ENCODE results near the gene CACNA1G.

CACNA1G gene

DNA sequence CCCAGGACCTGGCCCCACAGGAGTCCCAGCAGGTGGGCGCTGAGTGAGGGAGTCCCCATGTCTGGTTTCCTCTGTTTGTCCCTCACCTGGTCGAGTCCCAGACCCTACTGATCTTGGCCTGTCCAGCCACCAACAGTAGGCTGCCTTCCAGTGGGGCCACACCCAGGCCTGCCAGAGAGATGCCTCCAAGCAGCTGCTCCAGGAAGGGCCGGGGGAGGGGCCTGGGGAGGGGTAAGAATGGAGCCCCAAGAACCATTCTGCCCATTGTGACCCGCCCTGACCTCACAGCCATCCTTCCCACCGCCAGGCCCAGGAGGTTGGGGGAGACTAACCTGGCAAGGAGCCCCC lies 12.8 kb upstream of the CACNA1G start:
- no peak for DNase-seq (ENCODE audit: low read depth in 3 of 3)

DNA sequence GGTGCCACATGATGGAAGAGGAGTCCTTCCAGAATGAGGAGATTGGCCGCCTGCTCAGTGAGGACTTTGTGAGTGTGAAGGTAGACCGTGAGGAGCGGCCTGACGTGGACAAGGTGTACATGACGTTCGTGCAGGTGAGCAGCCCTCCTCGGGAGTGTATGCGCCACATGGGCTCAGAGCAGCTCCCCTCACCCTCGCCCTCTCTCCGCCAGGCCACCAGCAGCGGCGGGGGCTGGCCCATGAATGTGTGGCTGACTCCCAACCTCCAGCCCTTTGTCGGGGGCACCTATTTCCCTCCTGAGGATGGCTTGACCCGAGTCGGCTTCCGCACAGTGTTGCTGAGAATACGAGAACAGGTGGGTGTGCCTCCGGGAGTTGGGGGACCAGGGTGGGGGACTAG lies 11.7 kb upstream of the CACNA1G start:
- no peak for DNase-seq (ENCODE audit: low read depth in 3 of 3)

DNA sequence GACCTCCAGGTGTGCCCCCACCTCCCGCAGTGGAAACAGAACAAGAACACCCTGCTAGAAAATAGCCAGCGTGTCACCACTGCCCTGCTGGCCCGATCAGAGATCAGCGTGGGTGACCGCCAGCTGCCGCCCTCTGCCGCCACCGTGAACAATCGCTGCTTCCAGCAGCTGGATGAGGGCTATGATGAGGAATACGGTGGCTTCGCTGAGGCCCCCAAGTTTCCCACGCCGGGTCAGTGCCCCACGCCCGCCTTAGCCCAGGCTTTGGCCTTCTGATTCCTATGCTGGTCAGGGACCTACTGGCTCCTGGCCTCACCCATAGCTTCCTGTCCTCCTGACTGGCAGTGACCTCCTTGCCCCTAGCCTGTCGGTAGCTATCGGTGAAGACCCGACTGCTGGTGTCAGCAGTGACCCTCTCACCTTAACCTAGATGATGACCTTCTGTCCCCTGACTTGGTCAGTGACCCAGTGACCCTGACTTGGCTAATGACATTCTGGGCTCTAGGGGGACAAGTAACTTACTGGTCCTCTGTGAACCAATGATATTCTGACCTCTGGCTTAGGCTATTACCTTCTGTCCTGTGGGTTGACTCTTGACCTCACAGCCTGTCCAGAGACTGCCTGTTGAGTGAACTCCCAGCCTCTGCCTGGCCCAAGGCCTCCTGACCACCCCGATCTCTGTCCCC lies 11.1 kb upstream of the CACNA1G start:
- DNase-seq (ENCODE audit: low read depth in 3 of 3), result no peak

GRCh38 chr17:50549969-50550368 lies 10.5 kb upstream of the CACNA1G start:
- no peak for DNase-seq (ENCODE audit: low read depth in 3 of 3)

DNA sequence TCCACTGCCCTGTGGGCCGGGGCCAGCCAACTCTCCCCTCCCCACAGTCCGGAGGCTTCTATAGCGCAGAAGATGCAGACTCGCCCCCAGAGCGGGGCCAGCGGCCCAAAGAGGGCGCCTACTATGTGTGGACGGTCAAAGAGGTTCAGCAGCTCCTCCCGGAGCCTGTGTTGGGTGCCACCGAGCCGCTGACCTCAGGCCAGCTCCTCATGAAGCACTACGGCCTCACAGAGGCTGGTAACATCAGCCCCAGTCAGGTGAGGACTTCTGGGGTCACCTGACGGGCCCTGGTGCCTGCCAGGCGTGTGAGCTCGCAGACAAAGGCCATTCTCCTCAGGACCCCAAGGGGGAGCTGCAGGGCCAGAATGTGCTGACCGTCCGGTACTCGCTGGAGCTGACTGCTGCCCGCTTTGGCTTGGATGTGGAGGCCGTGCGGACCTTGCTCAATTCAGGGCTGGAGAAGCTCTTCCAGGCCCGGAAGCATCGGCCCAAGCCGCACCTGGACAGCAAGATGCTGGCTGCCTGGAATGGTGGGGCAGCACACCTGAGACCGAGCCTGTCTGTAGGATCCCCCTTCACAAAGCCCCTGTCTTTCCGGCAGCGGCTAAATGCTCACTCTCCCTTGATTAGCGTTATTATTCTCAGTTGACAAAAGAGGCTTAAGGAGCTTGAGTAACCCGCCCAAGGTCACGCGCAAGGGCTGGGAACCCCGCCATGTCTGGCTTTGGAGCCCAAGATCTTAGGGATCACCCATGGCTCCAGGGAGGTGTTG lies 9.7 kb upstream of the CACNA1G start:
- no peak for DNase-seq (ENCODE audit: low read depth in 3 of 3)

- no peak for DNase-seq (ENCODE audit: low read depth in 3 of 3)
Measured at GRCh38 chr17:50551433-50551815, 9.1 kb upstream of the CACNA1G start.

- DNase-seq (ENCODE audit: low read depth in 3 of 3), result no peak
Measured at GRCh38 chr17:50551884-50552283, 8.6 kb upstream of the CACNA1G start.

GRCh38 chr17:50554201-50554600 lies 6.3 kb upstream of the CACNA1G start:
- no peak for DNase-seq (ENCODE audit: low read depth in 3 of 3)

DNA sequence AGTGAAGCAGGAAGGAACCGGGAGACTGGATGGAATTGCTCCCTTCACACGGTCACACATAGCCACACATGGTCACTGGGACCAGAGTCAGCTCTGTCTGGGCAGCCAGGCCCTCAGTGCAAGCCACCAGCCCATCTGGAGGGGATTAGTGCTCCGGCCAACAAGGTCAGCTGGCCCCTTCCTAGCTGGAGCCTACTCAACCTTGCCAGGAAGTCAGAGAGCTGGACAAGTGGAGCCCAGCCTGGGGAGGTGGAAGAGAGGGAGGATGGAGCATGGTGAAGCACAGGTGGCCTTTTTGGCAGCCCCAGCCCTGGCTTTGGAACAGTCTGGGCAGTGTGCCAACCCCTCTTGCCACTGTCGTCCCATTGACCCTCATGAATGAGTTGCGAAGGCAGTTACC lies 3.7 kb upstream of the CACNA1G start:
- DNase-seq (ENCODE audit: low read depth in 3 of 3), result no peak

GRCh38 chr17:50557630-50558029 lies 2.9 kb upstream of the CACNA1G start:
- DNase-seq (ENCODE audit: low read depth in 3 of 3), result no peak

GRCh38 chr17:50558091-50558490 lies 2.4 kb upstream of the CACNA1G start:
- no peak for DNase-seq (ENCODE audit: low read depth in 3 of 3)

DNA sequence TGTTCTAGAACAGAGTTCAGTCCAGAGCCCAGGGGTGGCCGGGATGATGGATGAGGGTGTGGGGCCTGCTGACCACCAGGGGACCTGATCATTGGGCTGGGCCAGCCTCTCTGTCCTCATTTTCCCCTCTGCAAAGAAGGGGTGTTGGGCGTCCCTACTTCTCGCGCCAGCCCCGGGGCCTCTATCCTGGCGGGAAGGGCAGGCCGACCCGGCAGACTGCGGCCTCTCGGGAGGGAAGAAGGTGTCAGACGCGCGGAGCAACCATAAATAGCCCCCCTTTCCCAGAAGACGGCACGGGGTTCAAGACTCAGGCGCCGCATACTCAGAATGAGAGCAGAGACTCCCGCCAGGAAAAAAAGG lies 2.0 kb upstream of the CACNA1G start:
- DNase-seq (ENCODE audit: low read depth in 3 of 3), result no peak

- DNase-seq (ENCODE audit: low read depth in 3 of 3), result no peak
Measured at GRCh38 chr17:50558941-50559614, 1.4 kb upstream of the CACNA1G start.

DNA sequence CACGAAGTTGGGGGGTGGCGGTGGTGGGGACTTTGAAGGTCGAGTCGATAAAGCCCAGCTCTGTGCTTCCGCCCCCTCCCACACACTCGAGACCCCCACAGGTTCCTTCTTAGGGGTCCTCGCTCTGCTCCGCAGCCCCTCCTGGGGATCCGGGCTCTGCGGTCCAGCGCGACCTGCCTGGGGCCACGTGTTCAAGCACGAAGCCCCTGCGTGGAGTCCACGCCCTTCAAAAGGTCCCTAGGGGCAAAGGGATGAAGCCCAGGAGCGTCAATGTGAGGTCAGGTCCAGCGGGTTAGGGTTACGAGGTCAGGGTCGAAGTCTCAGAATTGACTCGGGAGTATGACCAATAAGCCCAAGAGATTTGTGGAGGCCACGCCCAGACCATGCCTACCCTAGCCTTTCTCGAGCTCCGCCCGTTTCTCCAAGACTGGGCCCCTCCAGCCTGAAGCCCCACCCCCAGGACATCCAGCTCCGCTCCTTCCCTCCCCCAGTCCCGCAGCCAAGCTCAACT lies 786 bp upstream of the CACNA1G start:
- DNase-seq (ENCODE audit: low read depth in 3 of 3), result no peak

DNA sequence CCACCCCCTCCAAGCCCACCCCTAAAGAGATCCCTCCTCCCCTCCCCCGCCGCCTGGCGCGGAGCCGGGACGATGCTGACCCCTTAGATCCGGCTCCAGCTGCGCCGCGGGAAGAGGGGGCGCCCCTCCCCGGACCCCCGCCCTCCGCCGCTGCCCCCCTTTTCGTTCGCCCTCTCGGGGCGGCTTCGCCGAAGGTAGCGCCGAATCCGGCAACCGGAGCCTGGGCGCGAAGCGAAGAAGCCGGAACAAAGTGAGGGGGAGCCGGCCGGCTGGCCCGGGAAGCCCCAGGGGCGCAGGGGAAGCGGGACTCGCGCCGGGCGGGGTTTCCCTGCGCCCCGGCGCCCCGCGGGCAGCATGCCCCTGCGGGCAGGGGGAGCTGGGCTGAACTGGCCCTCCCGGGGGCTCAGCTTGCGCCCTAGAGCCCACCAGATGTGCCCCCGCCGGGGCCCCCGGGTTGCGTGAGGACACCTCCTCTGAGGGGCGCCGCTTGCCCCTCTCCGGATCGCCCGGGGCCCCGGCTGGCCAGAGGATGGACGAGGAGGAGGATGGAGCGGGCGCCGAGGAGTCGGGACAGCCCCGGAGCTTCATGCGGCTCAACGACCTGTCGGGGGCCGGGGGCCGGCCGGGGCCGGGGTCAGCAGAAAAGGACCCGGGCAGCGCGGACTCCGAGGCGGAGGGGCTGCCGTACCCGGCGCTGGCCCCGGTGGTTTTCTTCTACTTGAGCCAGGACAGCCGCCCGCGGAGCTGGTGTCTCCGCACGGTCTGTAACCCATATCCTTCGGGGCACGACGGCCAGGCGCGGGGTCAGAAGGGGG lies 623 bp downstream of the CACNA1G start:
- no peak for DNase-seq (ENCODE audit: low read depth in 3 of 3)

GRCh38 chr17:50561746-50562141 lies 1.2 kb downstream of the CACNA1G start:
- no peak for DNase-seq (ENCODE audit: low read depth in 3 of 3)

- DNase-seq (ENCODE audit: low read depth in 3 of 3), result no peak
Measured at GRCh38 chr17:50562242-50563091, 2.0 kb downstream of the CACNA1G start.

- DNase-seq (ENCODE audit: low read depth in 3 of 3), result no peak
Measured at GRCh38 chr17:50563092-50563511, 2.6 kb downstream of the CACNA1G start.

DNA sequence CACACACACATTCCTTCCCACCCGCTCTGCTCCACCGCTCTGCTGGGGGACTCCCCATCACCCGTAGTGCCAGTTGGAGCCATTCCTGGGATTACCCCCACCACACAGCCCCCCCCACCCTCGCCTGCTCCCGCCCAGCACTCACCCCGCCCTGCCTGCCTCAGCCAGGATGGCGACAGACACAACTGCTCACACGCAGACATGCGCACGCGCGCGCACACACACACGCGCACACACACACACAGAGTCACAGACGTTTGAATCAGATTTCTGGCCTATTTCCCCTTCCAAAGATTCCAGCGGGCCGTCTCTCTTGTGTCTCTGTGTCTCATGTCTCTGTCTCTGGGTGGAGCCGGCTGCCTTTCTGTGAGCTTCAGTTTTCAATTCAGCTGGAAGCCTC lies 4.4 kb downstream of the CACNA1G start:
- DNase-seq (ENCODE audit: low read depth in 3 of 3), result no peak

- no peak for DNase-seq (ENCODE audit: low read depth in 3 of 3)
Measured at GRCh38 chr17:50565402-50566350, 5.2 kb downstream of the CACNA1G start.

All from stimulated activated CD4-positive, alpha-beta T cell treated with anti-CD3 and anti-CD28 coated beads, TNF-alpha, amount 100 ng/mL, for 48 hours (primary cell).